ENCODE measurements around the gene SPTBN1.

SPTBN1 gene

GRCh38 chr2:54595161-54595803 is 139.2 kb downstream of the SPTBN1 start:
- FAIRE-seq, result no peak
- DNase-seq (ENCODE audit: insufficient read length, low spot score), result no peak
- no peak for TF ChIP-seq POLR2A (IDR thresholded peaks at IDR 0.05; ENCODE audit: low read depth, low read length)

DNA sequence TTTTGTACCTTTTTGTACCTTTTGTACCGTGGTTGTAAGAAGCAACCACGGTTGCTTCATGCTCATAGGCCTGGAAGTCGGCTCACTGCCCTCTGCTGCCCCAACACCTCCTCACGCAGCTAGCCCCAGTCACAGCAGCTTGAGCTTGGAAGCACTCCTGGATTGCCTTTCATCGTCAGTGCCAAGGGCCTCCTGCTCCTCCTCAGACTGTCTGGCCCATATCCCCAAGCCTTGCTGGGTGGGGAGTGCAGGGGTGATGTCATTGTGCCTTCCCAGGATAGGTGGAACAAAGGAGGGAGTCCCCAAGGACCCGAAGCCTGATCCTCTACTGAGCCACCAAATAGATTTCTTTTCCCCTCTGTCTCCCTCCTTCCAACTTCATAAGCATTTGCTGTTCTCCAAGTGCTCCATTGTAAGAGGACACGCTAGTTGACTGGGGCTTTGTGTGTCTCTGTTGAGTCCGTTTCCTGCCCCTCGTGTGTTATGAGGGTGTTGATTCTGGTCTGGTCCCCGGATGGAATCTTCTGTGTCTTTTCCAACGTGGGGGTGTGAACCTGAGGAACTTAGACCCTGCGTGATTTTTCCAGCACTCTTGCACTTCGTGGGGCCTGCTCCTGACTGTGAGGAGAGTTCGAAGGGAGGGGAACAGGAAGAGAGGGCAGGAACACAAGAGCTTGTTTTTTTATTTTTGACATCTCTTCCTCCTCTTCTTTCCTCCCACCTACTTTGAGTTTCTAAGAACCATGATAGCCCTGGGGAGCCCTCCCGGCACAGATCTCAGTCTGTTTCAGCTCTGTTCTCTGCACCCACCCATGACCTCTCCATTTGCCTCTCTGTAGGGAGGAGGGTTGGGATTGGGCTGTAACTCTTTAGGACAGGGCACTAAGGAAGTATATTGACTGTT is 140.1 kb downstream of the SPTBN1 start:
- DNase-seq (ENCODE audit: insufficient read length, low spot score) (no peak), FAIRE-seq (no peak)
- no peak for TF ChIP-seq POLR2A (IDR thresholded peaks at IDR 0.05; ENCODE audit: low read depth, low read length)

- no peak for FAIRE-seq
- no peak for DNase-seq (ENCODE audit: insufficient read length, low spot score)
- TF ChIP-seq POLR2A (IDR thresholded peaks at IDR 0.05; ENCODE audit: low read depth, low read length), result no peak
These were observed 141.2 kb downstream of the SPTBN1 start for GRCh38 chr2:54597153-54597848.

GRCh38 chr2:54598347-54599325 is 142.5 kb downstream of the SPTBN1 start:
- FAIRE-seq (no peak), DNase-seq (ENCODE audit: insufficient read length, low spot score) (no peak)
- TF ChIP-seq POLR2A (IDR thresholded peaks at IDR 0.05; ENCODE audit: low read depth, low read length), result no peak

GRCh38 chr2:54599326-54599710 is 143.2 kb downstream of the SPTBN1 start:
- no peak for TF ChIP-seq POLR2A (IDR thresholded peaks at IDR 0.05; ENCODE audit: low read depth, low read length)
- FAIRE-seq (no peak), DNase-seq (ENCODE audit: insufficient read length, low spot score) (no peak)

DNA sequence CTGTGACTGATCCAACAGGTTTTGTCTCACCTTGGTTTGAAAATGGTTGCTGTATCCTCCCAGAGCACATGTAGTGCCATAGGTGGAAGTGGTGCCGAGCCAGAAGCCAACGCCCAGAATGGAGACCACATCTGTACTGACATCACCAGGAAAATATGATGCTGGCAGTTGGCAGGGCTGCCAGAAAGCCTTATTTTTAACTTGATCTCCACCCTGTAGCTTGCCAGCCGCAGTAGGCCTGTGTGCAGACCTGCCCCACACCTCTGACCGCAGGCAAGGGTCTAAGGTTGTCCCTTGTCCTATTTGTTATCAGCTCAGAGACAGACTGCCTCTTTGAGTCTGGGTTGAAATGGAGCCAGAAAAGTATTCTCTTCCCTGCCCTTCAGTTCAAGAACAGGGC is 143.8 kb downstream of the SPTBN1 start:
- DNase-seq (ENCODE audit: insufficient read length, low spot score) (no peak), FAIRE-seq (no peak)
- no peak for TF ChIP-seq POLR2A (IDR thresholded peaks at IDR 0.05; ENCODE audit: low read depth, low read length)

- FAIRE-seq, result no peak
- no peak for TF ChIP-seq POLR2A (IDR thresholded peaks at IDR 0.05; ENCODE audit: low read depth, low read length)
- DNase-seq (ENCODE audit: insufficient read length, low spot score), result no peak
These were observed 145.2 kb downstream of the SPTBN1 start for GRCh38 chr2:54601339-54601738.

GRCh38 chr2:54602736-54603322 is 146.7 kb downstream of the SPTBN1 start:
- FAIRE-seq (no peak), DNase-seq (ENCODE audit: insufficient read length, low spot score) (no peak)
- TF ChIP-seq POLR2A (IDR thresholded peaks at IDR 0.05; ENCODE audit: low read depth, low read length), result no peak

DNA sequence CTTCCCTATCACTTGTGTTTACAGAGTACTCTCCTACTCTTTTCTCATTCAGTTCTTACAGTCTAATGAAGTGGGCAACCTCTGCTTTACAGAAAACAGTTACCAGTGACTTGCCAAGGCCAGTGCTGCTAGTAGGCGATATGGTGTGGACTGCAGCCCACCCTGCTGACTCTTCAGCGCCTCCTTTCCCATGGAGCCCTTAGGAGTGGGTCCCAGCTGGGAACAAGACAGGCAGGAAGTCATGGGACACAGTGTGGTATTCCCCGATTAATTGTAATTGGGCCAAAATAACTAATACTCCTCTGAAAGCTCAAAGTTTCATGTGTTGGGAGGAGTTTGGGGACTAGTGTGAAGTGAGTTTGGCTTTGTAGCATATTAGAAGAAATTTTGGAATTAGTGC is 147.2 kb downstream of the SPTBN1 start:
- DNase-seq (ENCODE audit: insufficient read length, low spot score), result no peak

DNA sequence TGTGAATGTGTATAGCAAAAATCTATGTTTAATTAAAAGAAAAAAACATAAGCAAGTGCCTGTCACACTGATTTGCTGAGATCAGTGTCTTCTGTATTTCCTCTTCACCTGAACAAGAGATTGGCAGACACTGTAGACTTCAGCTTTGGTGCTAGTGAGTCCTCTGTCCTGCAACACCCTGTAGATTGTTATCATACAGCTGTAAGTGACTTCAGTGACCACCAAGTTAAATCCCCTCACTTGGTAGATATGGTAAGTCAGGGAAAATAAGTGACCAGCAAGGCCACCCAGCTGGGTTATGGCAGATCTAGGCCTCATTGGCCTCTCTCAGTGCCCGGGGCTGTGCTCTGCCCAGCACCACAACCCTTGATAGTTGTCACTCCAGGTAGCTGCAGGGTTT is 147.7 kb downstream of the SPTBN1 start:
- FAIRE-seq (no peak), DNase-seq (ENCODE audit: insufficient read length, low spot score) (no peak)
- no peak for TF ChIP-seq POLR2A (IDR thresholded peaks at IDR 0.05; ENCODE audit: low read depth, low read length)

More for the DNA sequence above, 147.2 kb downstream of the SPTBN1 start:
- FAIRE-seq, result no peak
- no peak for TF ChIP-seq POLR2A (IDR thresholded peaks at IDR 0.05; ENCODE audit: low read depth, low read length)

- no peak for FAIRE-seq
- DNase-seq (ENCODE audit: insufficient read length, low spot score), result no peak
- no peak for TF ChIP-seq POLR2A (IDR thresholded peaks at IDR 0.05; ENCODE audit: low read depth, low read length)
These were observed 148.7 kb downstream of the SPTBN1 start for GRCh38 chr2:54604871-54605270.

- no peak for DNase-seq (ENCODE audit: insufficient read length, low spot score)
- TF ChIP-seq POLR2A (IDR thresholded peaks at IDR 0.05; ENCODE audit: low read depth, low read length), result no peak
- FAIRE-seq, result no peak
These were observed 149.7 kb downstream of the SPTBN1 start for GRCh38 chr2:54605836-54606235.

GRCh38 chr2:54606393-54606958 is 150.3 kb downstream of the SPTBN1 start:
- no peak for TF ChIP-seq POLR2A (IDR thresholded peaks at IDR 0.05; ENCODE audit: low read depth, low read length)
- FAIRE-seq, result no peak
- no peak for DNase-seq (ENCODE audit: insufficient read length, low spot score)

Measured in H54 (cell line).